Measurements from ENCODE around the gene SDSL. TPM values are rescaled to one million over a fixed set of nuclear protein-coding genes. Genes with fewer than 3 reads are reported as not detected.

The SDSL gene
- polyA plus RNA-seq, 3 donors, result 4.6 to 10.0 (median 6.5) TPM

- Mint-ChIP-seq H3K36me3 (peaks cover 43 to 61% of the 10 kb centered on the region in 2 donors), H3K27me3 (ENCODE audit: low read depth in 3 of 3) (peaks cover 0 to 2% (median 2%) of the 10 kb centered on the region in 3 donors), H3K9me3 (no peaks in the 10 kb centered on the region), H3K4me1 (no peaks in the 10 kb centered on the region), H3K4me3 (no peak overlapping the region), H3K27ac (no peak overlapping the region)
- peaks cover 42 to 71% of the 10 kb centered on the region in 2 donors for H3K36me3 ChIP-seq (replicated peaks in 1 of 2; ENCODE audit: control insufficient read depth in 1 of 2, insufficient read depth in 2 of 2, low read length in 2 of 2)
- no peak for TF ChIP-seq CTCF (IDR thresholded peaks at IDR 0.05)
- no peaks in the 10 kb centered on the region for H3K79me2 ChIP-seq (ENCODE audit: insufficient read depth, low read length)
- H2AFZ ChIP-seq (ENCODE audit: insufficient read depth, low read depth, low read length, poor library complexity, severe bottlenecking), result no peak overlapping the region
- H3K4me2 ChIP-seq (replicated peaks; ENCODE audit: extremely low read depth, low read length, poor library complexity, severe bottlenecking), result no peak overlapping the region
- H3K27me3 ChIP-seq (ENCODE audit: control insufficient read depth in 2 of 2, insufficient read depth in 2 of 2, low read length in 2 of 2), result no peaks in the 10 kb centered on the region
- H4K20me1 ChIP-seq (ENCODE audit: insufficient read depth, low read length), result no peaks in the 10 kb centered on the region
- WGBS (ENCODE audit: insufficient coverage), result 100% methylated on average over 2 of the region's 11 CpGs
- DNase-seq, result no peak
- no peak overlapping the region for H3K4me3 ChIP-seq (replicated peaks in 1 of 3; ENCODE audit: low read depth in 2 of 3, low read length in 3 of 3)
- no peaks in the 10 kb centered on the region for H3K9me3 ChIP-seq (replicated peaks in 1 of 2; ENCODE audit: control insufficient read depth in 1 of 2, insufficient read depth in 1 of 2, low read length in 2 of 2)
- intact Hi-C loops (cut with micrococcal nuclease), result loop anchor here in 1 of 2 donors (5.0 kb wide), 1 partner anchor 40 kb away; no protein-coding TSS in a partner anchor
- no peak overlapping the region for H3K9ac ChIP-seq (ENCODE audit: insufficient read depth, low read length, poor library complexity, severe bottlenecking)
- no peaks in the 10 kb centered on the region for H3K4me1 ChIP-seq (ENCODE audit: control insufficient read depth in 1 of 2, insufficient read depth in 2 of 2, low read length in 2 of 2)
- no peak overlapping the region for H3K27ac ChIP-seq (ENCODE audit: low read depth in 1 of 2, low read length in 2 of 2)
Measured at GRCh38 chr12:113387631-113388030, 34.5 kb upstream of the SDSL start.

DNA sequence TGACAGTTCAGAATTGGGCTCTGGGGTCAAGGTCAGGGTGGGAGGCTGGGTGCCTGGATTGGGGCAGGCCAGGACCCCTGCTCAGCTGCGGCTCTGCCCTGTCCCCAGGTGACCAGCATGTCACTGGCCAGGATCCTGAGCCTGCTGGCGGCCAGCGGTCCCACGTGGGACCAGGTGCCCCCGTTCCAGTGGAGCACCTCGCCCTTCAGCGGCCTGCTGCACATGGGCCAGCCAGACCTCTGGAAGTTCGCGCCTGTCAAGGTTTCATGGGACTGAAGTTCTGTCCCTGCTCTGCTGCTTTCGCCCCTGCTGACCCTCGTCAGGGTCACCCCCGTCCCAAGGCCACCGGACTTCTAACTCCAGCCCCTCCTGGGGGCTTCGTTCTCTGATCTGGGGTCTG is 33.8 kb upstream of the SDSL start:
- H3K9ac ChIP-seq (ENCODE audit: insufficient read depth, low read length, poor library complexity, severe bottlenecking), result no peak overlapping the region
- 94% methylated on average over 13 of the region's 14 CpGs for WGBS (ENCODE audit: insufficient coverage)
- no peaks in the 10 kb centered on the region for H3K4me1 ChIP-seq (ENCODE audit: control insufficient read depth in 1 of 2, insufficient read depth in 2 of 2, low read length in 2 of 2)
- Mint-ChIP-seq H3K27ac (peak overlapping the region in 1 of 7 donors; percentile 64), H3K4me1 (no peaks in the 10 kb centered on the region), H3K4me3 (no peak overlapping the region), H3K9me3 (no peaks in the 10 kb centered on the region), H3K36me3 (peaks cover 43 to 55% of the 10 kb centered on the region in 2 donors), H3K27me3 (ENCODE audit: low read depth in 3 of 3) (peaks cover 0 to 2% (median 2%) of the 10 kb centered on the region in 3 donors)
- H3K4me2 ChIP-seq (replicated peaks; ENCODE audit: extremely low read depth, low read length, poor library complexity, severe bottlenecking), result no peak overlapping the region
- intact Hi-C loops (cut with micrococcal nuclease), result loop anchor here in 1 of 2 donors (5.0 kb wide), 1 partner anchor 39 kb away; no protein-coding TSS in a partner anchor
- H3K27ac ChIP-seq (ENCODE audit: low read depth in 1 of 2, low read length in 2 of 2), result no peak overlapping the region
- no peak overlapping the region for H2AFZ ChIP-seq (ENCODE audit: insufficient read depth, low read depth, low read length, poor library complexity, severe bottlenecking)
- TF ChIP-seq CTCF (IDR thresholded peaks at IDR 0.05), result no peak
- no peak for DNase-seq
- no peaks in the 10 kb centered on the region for H3K27me3 ChIP-seq (ENCODE audit: control insufficient read depth in 2 of 2, insufficient read depth in 2 of 2, low read length in 2 of 2)
- H3K79me2 ChIP-seq (ENCODE audit: insufficient read depth, low read length), result no peaks in the 10 kb centered on the region
- H4K20me1 ChIP-seq (ENCODE audit: insufficient read depth, low read length), result no peaks in the 10 kb centered on the region
- H3K9me3 ChIP-seq (replicated peaks in 1 of 2; ENCODE audit: control insufficient read depth in 1 of 2, insufficient read depth in 1 of 2, low read length in 2 of 2), result no peaks in the 10 kb centered on the region
- H3K36me3 ChIP-seq (replicated peaks in 1 of 2; ENCODE audit: control insufficient read depth in 1 of 2, insufficient read depth in 2 of 2, low read length in 2 of 2), result peaks cover 39 to 65% of the 10 kb centered on the region in 2 donors
- H3K4me3 ChIP-seq (replicated peaks in 1 of 3; ENCODE audit: low read depth in 2 of 3, low read length in 3 of 3), result no peak overlapping the region

Measured in CD14-positive monocyte (primary cell).